GM12878 (cell line): ENCODE results near the gene IRAK2.

Experiments
- CTCF ChIP-seq, 3 experiments: IDR thresholded peaks in 2 of 3; conservative IDR thresholded peaks in 1 of 3; 2 replicates each; pipeline ENCODE4 v1.5.1; 2011; ENCODE audit warnings: low read depth in 3 of 3, low read length in 3 of 3, mild to moderate bottlenecking in 3 of 3, control low read depth in 2 of 3, moderate library complexity in 2 of 3, inconsistent platforms in 1 of 3, mixed read lengths in 1 of 3; ENCODE audit not compliant: control insufficient read depth in 2 of 3, insufficient read depth in 1 of 3; ENCODE audit errors: extremely low read depth in 1 of 3
- EGR1 ChIP-seq, 2 experiments: IDR thresholded peaks; 1 replicate in 1 of 2; 2 replicates in 1 of 2; pipeline ENCODE4 v1.6.1; 2011 to 2012; ENCODE audit warnings: low read depth in 2 of 2, low read length in 2 of 2, borderline replicate concordance in 1 of 2, mild to moderate bottlenecking in 1 of 2, moderate library complexity in 1 of 2
- ETV6 ChIP-seq, 2 experiments: fragments of 450-650 bp in 1 of 2; IDR thresholded peaks in 1 of 2; conservative IDR thresholded peaks in 1 of 2; 2 replicates each; pipeline ENCODE4 v1.6.1; 2014; ENCODE audit warnings: antibody characterized with exemption in 1 of 2, borderline replicate concordance in 1 of 2, low read depth in 1 of 2, mild to moderate bottlenecking in 1 of 2, moderate library complexity in 1 of 2
- FOS ChIP-seq: IDR thresholded peaks from 3 replicates; pipeline ENCODE4 v1.6.1; 2011; ENCODE audit warnings: borderline replicate concordance; ENCODE audit not compliant: insufficient read length; ENCODE audit errors: extremely low read depth
- TCF7 ChIP-seq: IDR thresholded peaks from 2 replicates; pipeline ENCODE4 v1.6.1; 2014; ENCODE audit warnings: antibody characterized with exemption, borderline replicate concordance
- YBX1 ChIP-seq: fragments of 450-650 bp; IDR thresholded peaks from 2 replicates; pipeline ENCODE4 v1.6.1; 2016; ENCODE audit warnings: antibody characterized with exemption

DNA sequence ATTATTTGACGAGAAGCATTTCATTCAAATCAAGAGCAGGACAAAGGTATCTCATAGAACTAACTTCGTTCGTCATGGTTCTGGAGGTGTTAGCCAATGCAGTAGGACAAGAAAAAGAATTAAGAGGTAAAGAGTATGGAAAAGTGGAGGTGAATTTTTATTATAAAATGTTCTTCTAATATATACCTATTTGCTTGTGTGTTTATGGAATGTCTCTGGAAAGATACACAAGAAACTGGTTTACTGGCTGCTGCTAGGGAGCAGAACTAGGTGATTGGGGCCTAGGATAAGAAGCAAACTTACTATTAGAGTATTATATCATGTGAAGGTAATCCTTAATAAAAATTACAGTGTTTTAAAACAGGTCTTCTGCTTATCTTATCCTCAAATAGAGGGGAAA, 52.6 kb downstream of the IRAK2 start:
- TF ChIP-seq YBX1 (no peak), TCF7 (no peak), EGR1 (IDR thresholded peaks at IDR 0.05; ENCODE audit: borderline replicate concordance in 1 of 2, low read depth in 2 of 2, low read length in 2 of 2) (no peak), FOS (no peak), ETV6 (conservative IDR thresholded peaks at IDR 0.05 in 1 of 2, IDR thresholded peaks at IDR 0.05 in 1 of 2; ENCODE audit: borderline replicate concordance in 1 of 2, low read depth in 1 of 2) (no peak), CTCF (IDR thresholded peaks at IDR 0.05 in 2 of 3, conservative IDR thresholded peaks at IDR 0.05 in 1 of 3; ENCODE audit: control insufficient read depth in 2 of 3, extremely low read depth in 1 of 3, insufficient read depth in 1 of 3, low read depth in 3 of 3, low read length in 3 of 3) (no peak)
